ENCODE results near the gene PRAME. TPM values are rescaled to one million over a fixed set of nuclear protein-coding genes. Genes with fewer than 3 reads are reported as not detected.

PRAME gene
- total and polyA plus RNA-seq, 11 donors: 0.23 to 0.59 TPM; not detected in 9

DNA sequence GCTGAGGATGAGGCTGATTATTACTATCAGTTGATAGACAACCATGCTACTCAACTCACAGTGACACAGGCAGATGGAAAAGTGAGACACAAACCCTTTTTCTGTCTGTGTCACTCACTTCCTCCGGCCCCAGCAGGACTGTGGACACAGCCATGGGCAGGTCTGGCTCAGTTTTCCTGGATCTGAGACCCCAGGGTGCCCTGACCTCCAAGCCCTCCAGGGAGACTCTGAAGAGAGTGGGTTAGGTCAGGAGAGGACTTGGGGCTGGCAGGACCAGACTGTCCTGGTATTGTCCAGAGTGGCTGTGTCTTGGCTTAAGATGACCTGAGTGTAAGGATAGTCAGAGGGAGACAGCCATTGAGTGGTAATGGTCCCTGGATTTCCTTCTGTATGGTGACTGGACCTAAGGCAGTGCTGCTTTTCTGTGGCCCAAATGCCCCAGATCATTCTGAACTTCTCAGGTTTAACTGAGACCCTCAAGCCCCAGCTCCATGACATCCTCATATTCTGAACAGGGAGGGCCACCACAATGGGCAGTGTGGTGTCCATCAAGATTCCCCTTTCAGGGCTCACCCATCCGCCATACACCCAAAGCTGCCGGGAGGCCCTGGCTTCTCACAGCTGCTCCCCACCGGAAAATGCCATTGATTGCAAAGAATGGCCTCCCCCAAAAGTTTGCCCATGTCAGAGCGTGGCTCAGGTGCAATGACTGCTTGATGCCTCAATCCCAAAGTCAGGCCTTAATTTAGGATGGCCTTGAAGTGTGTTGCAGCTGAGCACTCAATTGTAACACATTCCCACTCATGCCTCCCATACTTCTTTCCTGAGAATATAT lies 36.2 kb upstream of the PRAME start:
- TF ChIP-seq, protein P1, sequence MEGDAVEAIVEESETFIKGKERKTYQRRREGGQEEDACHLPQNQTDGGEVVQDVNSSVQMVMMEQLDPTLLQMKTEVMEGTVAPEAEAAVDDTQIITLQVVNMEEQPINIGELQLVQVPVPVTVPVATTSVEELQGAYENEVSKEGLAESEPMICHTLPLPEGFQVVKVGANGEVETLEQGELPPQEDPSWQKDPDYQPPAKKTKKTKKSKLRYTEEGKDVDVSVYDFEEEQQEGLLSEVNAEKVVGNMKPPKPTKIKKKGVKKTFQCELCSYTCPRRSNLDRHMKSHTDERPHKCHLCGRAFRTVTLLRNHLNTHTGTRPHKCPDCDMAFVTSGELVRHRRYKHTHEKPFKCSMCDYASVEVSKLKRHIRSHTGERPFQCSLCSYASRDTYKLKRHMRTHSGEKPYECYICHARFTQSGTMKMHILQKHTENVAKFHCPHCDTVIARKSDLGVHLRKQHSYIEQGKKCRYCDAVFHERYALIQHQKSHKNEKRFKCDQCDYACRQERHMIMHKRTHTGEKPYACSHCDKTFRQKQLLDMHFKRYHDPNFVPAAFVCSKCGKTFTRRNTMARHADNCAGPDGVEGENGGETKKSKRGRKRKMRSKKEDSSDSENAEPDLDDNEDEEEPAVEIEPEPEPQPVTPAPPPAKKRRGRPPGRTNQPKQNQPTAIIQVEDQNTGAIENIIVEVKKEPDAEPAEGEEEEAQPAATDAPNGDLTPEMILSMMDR (IDR thresholded peaks at IDR 0.05): no peak
- no peak for TF ChIP-seq POLR2A (IDR thresholded peaks at IDR 0.05)
- Histone ChIP-seq H3K36me3 (no peaks in the 10 kb centered on the region), H3K9me3 (no peaks in the 10 kb centered on the region), H3K27me3 (peaks cover 0 to 3% (median 0%) of the 10 kb centered on the region in 9 donors), H3K4me3 (no peak overlapping the region), H3K27ac (no peak overlapping the region), H3K4me1 (no peaks in the 10 kb centered on the region)
- no peak for DNase-seq
- intact Hi-C loops (cut with DNase I): loop anchor here in 4 of 10 donors (10.0 kb wide), 3 partner anchors 90 to 360 kb away; partner anchors contain the start of gene IGLL5 (in 1 of the 4)
- ATAC-seq: no peak
- WGBS, 4 donors: 56 to 90% (median 64%) methylated on average over 4 to 5 of the region's 5 CpGs

DNA sequence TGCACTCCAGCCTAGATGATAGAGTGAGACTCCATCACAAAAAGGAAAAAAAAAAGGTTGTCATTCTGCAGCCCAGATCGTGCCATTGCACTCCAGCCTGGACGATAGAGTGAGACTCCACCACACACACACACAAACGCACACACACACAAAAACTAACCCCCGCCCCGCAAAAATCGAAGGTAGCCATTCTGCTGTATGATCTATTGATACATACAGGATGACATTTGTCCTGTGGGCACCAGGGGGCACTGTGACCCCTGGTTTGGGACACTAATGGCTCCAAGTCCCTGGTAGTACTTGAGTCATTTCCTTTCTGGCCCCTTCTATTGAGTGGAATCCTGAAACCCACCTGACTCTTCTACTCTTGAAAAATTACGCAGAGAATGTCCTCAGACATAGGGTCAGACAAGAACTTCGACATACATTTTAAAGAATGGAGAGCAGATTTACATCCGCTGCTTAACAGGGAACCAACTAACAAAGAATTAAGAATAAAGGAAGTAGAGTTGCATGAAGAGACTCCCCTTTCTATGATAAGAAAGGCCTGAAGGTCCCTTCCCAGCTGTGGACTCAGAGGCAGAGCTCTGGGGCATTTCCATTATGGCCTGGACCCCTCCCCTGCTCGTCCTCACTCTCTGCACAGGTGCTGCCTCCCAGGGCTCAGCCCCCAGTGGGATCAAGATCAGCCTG lies 35.0 kb upstream of the PRAME start:
- intact Hi-C loops (cut with DNase I): loop anchor here in 6 of 10 donors (5.0 to 10.0 kb wide), 4 partner anchors 91 to 361 kb away; partner anchors contain the start of gene IGLL5 (in 1 of the 6)
- no peaks in the 10 kb centered on the region for H3K4me1 ChIP-seq
- peaks cover 0 to 3% (median 0%) of the 10 kb centered on the region in 9 donors for H3K27me3 ChIP-seq
- 49 to 60% (median 54%) methylated on average over 10 of the region's 10 CpGs for WGBS, 4 donors
- DNase-seq: peak in 2 of 5 donors; percentile 13 to 69
- no peaks in the 10 kb centered on the region for H3K9me3 ChIP-seq
- no peak overlapping the region for H3K4me3 ChIP-seq
- TF ChIP-seq POLR2A (IDR thresholded peaks at IDR 0.05): no peak
- TF ChIP-seq, protein P1 (IDR thresholded peaks at IDR 0.05): peak; percentile 36 to 63 (median 53)
- H3K27ac ChIP-seq: no peak overlapping the region
- no peaks in the 10 kb centered on the region for H3K36me3 ChIP-seq
- ATAC-seq: peak in 1 of 4 donors; percentile 45

DNA sequence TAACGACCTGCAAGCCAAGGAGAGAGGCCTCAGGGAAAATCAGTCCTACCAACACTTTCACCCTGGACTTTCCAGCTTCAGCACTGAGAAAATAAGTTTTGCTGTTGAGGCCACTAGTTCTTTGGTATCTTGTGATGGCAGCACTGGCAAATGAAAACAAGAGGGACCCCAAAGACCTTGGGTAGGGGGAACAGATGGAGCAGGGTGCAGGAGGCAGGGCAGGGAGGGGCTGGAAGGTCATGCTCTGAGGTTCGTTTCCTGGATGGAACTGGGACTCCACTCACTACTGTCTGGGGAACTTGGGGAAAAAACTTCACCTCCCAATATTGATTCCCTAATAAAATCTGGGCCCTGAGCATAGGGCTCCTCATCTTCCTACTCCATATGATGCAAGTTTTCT lies 34.2 kb upstream of the PRAME start:
- no peak overlapping the region for H3K4me3 ChIP-seq
- TF ChIP-seq POLR2A (IDR thresholded peaks at IDR 0.05): no peak
- TF ChIP-seq, protein P1 (IDR thresholded peaks at IDR 0.05): no peak
- peaks cover 0 to 4% (median 0%) of the 10 kb centered on the region in 9 donors for H3K27me3 ChIP-seq
- ATAC-seq (no peak), DNase-seq (no peak)
- no peak overlapping the region for H3K27ac ChIP-seq
- H3K4me1 ChIP-seq: no peaks in the 10 kb centered on the region
- no peaks in the 10 kb centered on the region for H3K9me3 ChIP-seq
- 58 to 83% (median 68%) methylated on average over 2 of the region's 2 CpGs for WGBS, 4 donors
- no peaks in the 10 kb centered on the region for H3K36me3 ChIP-seq
- intact Hi-C loops (cut with DNase I): loop anchor here in 6 of 10 donors (5.0 to 10.0 kb wide), 4 partner anchors 92 to 362 kb away; partner anchors contain the start of gene IGLL5 (in 1 of the 6)

All from heart left ventricle (tissue), 16 donors.